IPS-NIHi11 (cell line): ENCODE measurements around the gene NMNAT1.
"Not testable (repeated sequence)": the region's sequence is repeated elsewhere in the genome, so short reads cannot be mapped to it uniquely, and the experiment has no call there.

Experiments used
- DNase-seq: peaks from one replicate; pipeline ENCODE4 v3.0.0; 2012; ENCODE audit warnings: mixed read lengths, low spot score

The NMNAT1 gene

GRCh38 chr1:9942939-9943788, at the start of gene NMNAT1, which contains the start of gene LZIC:
TSS of gene NMNAT1 (plus strand) at chr1:9943475. CDS start at chr1:9972074, 28,599 bp downstream.
TSS of gene LZIC (minus strand) at chr1:9943391. CDS start at chr1:9936619, 6,772 bp downstream.
- DNase-seq, result peak; percentile 97

- DNase-seq, result no peak
These were observed 49.2 kb upstream of the NMNAT1 start for GRCh38 chr1:9894115-9894514.

- no peak for DNase-seq
These were observed 42.9 kb upstream of the NMNAT1 start for GRCh38 chr1:9900142-9901043.

- DNase-seq, result no peak
These were observed 41.9 kb upstream of the NMNAT1 start for GRCh38 chr1:9901148-9902059.

GRCh38 chr1:9902060-9902452, 41.2 kb upstream of the NMNAT1 start:
- DNase-seq, result no peak

GRCh38 chr1:9903801-9904527, 39.3 kb upstream of the NMNAT1 start:
- DNase-seq, result no peak

- no peak for DNase-seq
These were observed 38.7 kb upstream of the NMNAT1 start for GRCh38 chr1:9904596-9904995.

- DNase-seq, result no peak
These were observed 38.3 kb upstream of the NMNAT1 start for GRCh38 chr1:9905010-9905409.

- DNase-seq, result no peak
These were observed 36.8 kb upstream of the NMNAT1 start for GRCh38 chr1:9906466-9906865.

GRCh38 chr1:9907441-9907840, 35.8 kb upstream of the NMNAT1 start:
- no peak for DNase-seq

GRCh38 chr1:9908871-9909233, 34.4 kb upstream of the NMNAT1 start:
- DNase-seq, result no peak

GRCh38 chr1:9909234-9910046, 33.8 kb upstream of the NMNAT1 start:
- no peak for DNase-seq

GRCh38 chr1:9910076-9910422, 33.2 kb upstream of the NMNAT1 start, which contains the start of gene CTNNBIP1:
TSS of gene CTNNBIP1 (minus strand) at chr1:9910269. CDS start at chr1:9872064, 38,205 bp downstream.
- peak; percentile 95 for DNase-seq

GRCh38 chr1:9910423-9911178, 32.7 kb upstream of the NMNAT1 start:
- DNase-seq, result peak; percentile 98

GRCh38 chr1:9912264-9912936, 30.9 kb upstream of the NMNAT1 start:
- no peak for DNase-seq

GRCh38 chr1:9914610-9914937, 28.7 kb upstream of the NMNAT1 start:
- no peak for DNase-seq

- DNase-seq, result no peak
These were observed 26.8 kb upstream of the NMNAT1 start for GRCh38 chr1:9916452-9916851.

- DNase-seq, result not testable (repeated sequence)
These were observed 25.8 kb upstream of the NMNAT1 start for GRCh38 chr1:9917495-9917894.

- DNase-seq, result no peak
These were observed 25.4 kb upstream of the NMNAT1 start for GRCh38 chr1:9917901-9918300.
